Left lung (tissue), 10 donors: ENCODE results near the gene FOXA3. TPM values are rescaled to one million over a fixed set of nuclear protein-coding genes. Genes with fewer than 3 reads are reported as not detected.

Experiments used
- ATAC-seq: fragments of 200-7000 bp; cut with Tn5 transposase; one replicate; pipeline ENCODE4 v1.9.1; 2020; ENCODE audit warnings: moderate library complexity
- DNase-seq, 4 donors: peaks; one replicate each; pipeline ENCODE4 v3.0.0-alpha.2; 2013 to 2020
- H3K27ac ChIP-seq, 2 donors: fragments of 200-600 bp; sonication (generic) in 1 of 2; one replicate each; pipeline versions ENCODE4 v1.5.0 to v1.8.0; 2020 to 2021
- H3K27me3 ChIP-seq, 2 donors: fragments of 200-600 bp; sonication (generic) in 1 of 2; one replicate each; pipeline versions ENCODE4 v1.5.0 to v1.8.0; 2020 to 2021
- H3K36me3 ChIP-seq, 2 donors: fragments of 200-600 bp; sonication (generic) in 1 of 2; one replicate each; pipeline versions ENCODE4 v1.5.0 to v1.8.0; 2020 to 2021
- H3K4me1 ChIP-seq, 2 donors: fragments of 200-600 bp; one replicate each; pipeline ENCODE4 v1.8.0; 2021
- H3K4me3 ChIP-seq, 2 donors: fragments of 200-600 bp; sonication (generic) in 1 of 2; one replicate each; pipeline versions ENCODE4 v1.5.0 to v1.8.0; 2020 to 2021; ENCODE audit warnings: mild to moderate bottlenecking in 1 of 2
- H3K9me3 ChIP-seq, 2 donors: fragments of 200-600 bp; sonication (generic) in 1 of 2; one replicate each; pipeline versions ENCODE4 v1.5.0 to v1.8.0; 2020 to 2021
- CTCF ChIP-seq, 2 donors: fragments of 200-600 bp; sonication (generic) in 1 of 2; IDR thresholded peaks; one replicate each; pipeline versions ENCODE4 v1.5.0 to v1.8.0; 2021; ENCODE audit warnings: antibody characterized with exemption in 2 of 2
- intact Hi-C, 2 donors: fragments of 100-400 bp; cut with DNase I; formaldehyde crosslinking; loops; one replicate each; pipeline versions ENCODE4 v1.11.2 to v1.14.2; 2022
- polyA plus RNA-seq, 6 donors: library from polyadenylated mRNA; unstranded; fragments of 120-200 nt; gene quantifications; one replicate each; pipeline ENCODE4 v1.2.1, GENCODE V29; 2013; ENCODE audit not compliant: insufficient read length in 6 of 6
- total RNA-seq, 2 donors: library from RNA; stranded (reverse); fragmentation: NEBNext Ultra II Directional; extraction: Animal tissue kit (Norgen Biotek cat#: 25700); gene quantifications; one replicate each; pipeline ENCODE4 v1.2.1, GENCODE V29; 2021
- donor health status: DM: no; HTN: yes; CAD: no.
- donor health status: DM: no; HTN: no; CAD: no.

Gene FOXA3
- total and polyA plus RNA-seq, 8 donors, result 0.45 to 3.1 (median 1.6) TPM

- intact Hi-C loops, result no loop called here
- no peak for ATAC-seq
- Histone ChIP-seq H3K4me3 (no peak overlapping the region), H3K9me3 (no peaks in the 10 kb centered on the region), H3K4me1 (peaks cover 8 to 11% of the 10 kb centered on the region in 2 donors), H3K27ac (no peak overlapping the region), H3K27me3 (no peaks in the 10 kb centered on the region), H3K36me3 (peaks cover 0 to 37% of the 10 kb centered on the region in 2 donors)
- TF ChIP-seq CTCF (IDR thresholded peaks at IDR 0.05), result no peak
- no peak for DNase-seq
Measured at GRCh38 chr19:45897261-45897812, 33.2 kb downstream of the FOXA3 start.

GRCh38 chr19:45899253-45899652 is 35.1 kb downstream of the FOXA3 start:
- no peak for ATAC-seq
- Histone ChIP-seq H3K4me3 (no peak overlapping the region), H3K4me1 (peaks cover 11 to 20% of the 10 kb centered on the region in 2 donors), H3K27me3 (no peaks in the 10 kb centered on the region), H3K27ac (no peak overlapping the region), H3K36me3 (peaks cover 0 to 37% of the 10 kb centered on the region in 2 donors), H3K9me3 (no peaks in the 10 kb centered on the region)
- intact Hi-C loops, result no loop called here
- no peak for DNase-seq
- no peak for TF ChIP-seq CTCF (IDR thresholded peaks at IDR 0.05)

GRCh38 chr19:45899919-45900589 is 35.9 kb downstream of the FOXA3 start:
- TF ChIP-seq CTCF (IDR thresholded peaks at IDR 0.05), result no peak
- H3K27me3 ChIP-seq, result no peaks in the 10 kb centered on the region
- intact Hi-C loops, result no loop called here
- ATAC-seq (no peak), DNase-seq (no peak)
- no peaks in the 10 kb centered on the region for H3K9me3 ChIP-seq
- no peak overlapping the region for H3K27ac ChIP-seq
- peaks cover 0 to 34% of the 10 kb centered on the region in 2 donors for H3K36me3 ChIP-seq
- H3K4me3 ChIP-seq, result no peak overlapping the region
- H3K4me1 ChIP-seq, result peaks cover 11 to 20% of the 10 kb centered on the region in 2 donors

- no peak for ATAC-seq
- Histone ChIP-seq H3K36me3 (peaks cover 0 to 27% of the 10 kb centered on the region in 2 donors), H3K4me1 (peaks cover 11 to 20% of the 10 kb centered on the region in 2 donors), H3K27me3 (no peaks in the 10 kb centered on the region), H3K4me3 (peak overlapping the region; percentile 57 to 76), H3K9me3 (no peaks in the 10 kb centered on the region), H3K27ac (no peak overlapping the region)
- intact Hi-C loops, result no loop called here
- no peak for DNase-seq
- no peak for TF ChIP-seq CTCF (IDR thresholded peaks at IDR 0.05)
Measured at GRCh38 chr19:45900738-45901431, 36.8 kb downstream of the FOXA3 start.

- Histone ChIP-seq H3K4me1 (peaks cover 11 to 20% of the 10 kb centered on the region in 2 donors), H3K36me3 (peaks cover 0 to 27% of the 10 kb centered on the region in 2 donors), H3K27ac (peak overlapping the region in 1 of 2 donors; percentile 28), H3K9me3 (no peaks in the 10 kb centered on the region), H3K4me3 (peak overlapping the region; percentile 57 to 76), H3K27me3 (no peaks in the 10 kb centered on the region)
- intact Hi-C loops, result no loop called here
- TF ChIP-seq CTCF (IDR thresholded peaks at IDR 0.05), result no peak
- ATAC-seq (peak; percentile 2), DNase-seq (peak in 3 of 4 donors; percentile 55 to 90 (median 61))
Measured at GRCh38 chr19:45901432-45901911, 37.3 kb downstream of the FOXA3 start.
